OCI-M2 (cell line): ENCODE results near the gene NEK6.

Source experiments
- DNase-seq: peaks from one replicate; lab custom pipeline; 2025; ENCODE audit not compliant: unreplicated experiment; lab: John Stamatoyannopoulos, UW

NEK6 gene

GRCh38 chr9:124257844-124258606 lies at the start of gene NEK6:
NEK6 (plus strand) TSS chr9:124257949; CDS start chr9:124301965, 44,016 bp downstream.
- no peak for DNase-seq

- DNase-seq, result no peak
Observed at GRCh38 chr9:124208571-124208970, 49.2 kb upstream of the NEK6 start.

- DNase-seq, result no peak
Observed at GRCh38 chr9:124209279-124209678, 48.5 kb upstream of the NEK6 start.

GRCh38 chr9:124209774-124210173 lies 48.0 kb upstream of the NEK6 start:
- DNase-seq, result no peak

- no peak for DNase-seq
Observed at GRCh38 chr9:124210697-124211096, 47.1 kb upstream of the NEK6 start.

GRCh38 chr9:124212381-124213050 lies 45.2 kb upstream of the NEK6 start:
- no peak for DNase-seq

GRCh38 chr9:124213396-124213795 lies 44.4 kb upstream of the NEK6 start:
- no peak for DNase-seq

GRCh38 chr9:124214116-124214515 lies 43.6 kb upstream of the NEK6 start:
- DNase-seq, result no peak

GRCh38 chr9:124214596-124215367 lies 43.0 kb upstream of the NEK6 start:
- DNase-seq, result no peak

GRCh38 chr9:124215368-124215910 lies 42.3 kb upstream of the NEK6 start:
- DNase-seq, result no peak

GRCh38 chr9:124215956-124216355 lies 41.8 kb upstream of the NEK6 start:
- no peak for DNase-seq

GRCh38 chr9:124216474-124217176 lies 41.1 kb upstream of the NEK6 start:
- DNase-seq, result no peak

- no peak for DNase-seq
Observed at GRCh38 chr9:124217836-124218437, 39.8 kb upstream of the NEK6 start.

- DNase-seq, result no peak
Observed at GRCh38 chr9:124218438-124218982, 39.2 kb upstream of the NEK6 start.

- no peak for DNase-seq
Observed at GRCh38 chr9:124218987-124219461, 38.7 kb upstream of the NEK6 start.

- no peak for DNase-seq
Observed at GRCh38 chr9:124220946-124221451, 36.8 kb upstream of the NEK6 start.

- no peak for DNase-seq
Observed at GRCh38 chr9:124221676-124222075, 36.1 kb upstream of the NEK6 start.

GRCh38 chr9:124222109-124222508 lies 35.6 kb upstream of the NEK6 start:
- DNase-seq, result no peak

- no peak for DNase-seq
Observed at GRCh38 chr9:124222918-124223720, 34.6 kb upstream of the NEK6 start.
